ENCODE data around the gene PRR5. TPM values are rescaled to one million over a fixed set of nuclear protein-coding genes. Genes with fewer than 3 reads are reported as not detected.

Gene PRR5
- total and polyA plus RNA-seq, 2 donors (not counting 1 experiment from before 2014, with no cell fraction given): 2.4 to 8.6 TPM

GRCh38 chr22:44676441-44677352 lies 25.3 kb upstream of the PRR5 start:
- Histone ChIP-seq H3K4me2 (ENCODE audit: extremely low read depth, insufficient read depth, low read length) (no peak overlapping the region), H3K4me3 (replicated peaks in 1 of 4; ENCODE audit: control extremely low read depth in 1 of 4, insufficient read depth in 1 of 4, low read depth in 3 of 4, low read length in 4 of 4) (no peak overlapping the region)
- no peak for DNase-seq (ENCODE audit: low read depth in 2 of 2)

GRCh38 chr22:44677353-44677840 lies 24.6 kb upstream of the PRR5 start:
- H3K36me3 ChIP-seq (ENCODE audit: control insufficient read depth, insufficient read depth, low read length): no peaks in the 10 kb centered on the region
- no peak for TF ChIP-seq EZH2 (IDR thresholded peaks at IDR 0.05; ENCODE audit: low read length, missing control alignments)
- TF ChIP-seq CTCF (conservative IDR thresholded peaks at IDR 0.05 in 1 of 2, IDR thresholded peaks at IDR 0.05 in 1 of 2; ENCODE audit: low read depth in 1 of 2, low read length in 2 of 2): no peak
- no peak overlapping the region for H3K27ac ChIP-seq (ENCODE audit: insufficient read depth, low read length)
- H3K9ac ChIP-seq (ENCODE audit: insufficient read depth, low read length): no peak overlapping the region
- DNase-seq (ENCODE audit: low read depth in 2 of 2): no peak
- H3K79me2 ChIP-seq (ENCODE audit: control insufficient read depth, insufficient read depth, low read length): no peaks in the 10 kb centered on the region
- no peaks in the 10 kb centered on the region for H3K9me3 ChIP-seq (ENCODE audit: control insufficient read depth, insufficient read depth, low read depth, low read length)
- no peak overlapping the region for H3K4me3 ChIP-seq (replicated peaks in 1 of 4; ENCODE audit: control extremely low read depth in 1 of 4, insufficient read depth in 1 of 4, low read depth in 3 of 4, low read length in 4 of 4)
- H2AFZ ChIP-seq (ENCODE audit: low read length): no peak overlapping the region
- H4K20me1 ChIP-seq (ENCODE audit: control insufficient read depth, extremely low read depth, insufficient read depth, low read length): no peaks in the 10 kb centered on the region
- H3K4me2 ChIP-seq (ENCODE audit: extremely low read depth, insufficient read depth, low read length): no peak overlapping the region
- no peaks in the 10 kb centered on the region for H3K27me3 ChIP-seq (ENCODE audit: control insufficient read depth, insufficient read depth, low read length)
- no peaks in the 10 kb centered on the region for H3K4me1 ChIP-seq (ENCODE audit: control insufficient read depth, extremely low read depth, insufficient read depth, low read length)

More at GRCh38 chr22:44676441-44677352, 25.3 kb upstream of the PRR5 start:
- Histone ChIP-seq H3K36me3 (ENCODE audit: control insufficient read depth, insufficient read depth, low read length) (no peaks in the 10 kb centered on the region), H3K9me3 (ENCODE audit: control insufficient read depth, insufficient read depth, low read depth, low read length) (no peaks in the 10 kb centered on the region), H3K79me2 (ENCODE audit: control insufficient read depth, insufficient read depth, low read length) (no peaks in the 10 kb centered on the region), H3K27me3 (ENCODE audit: control insufficient read depth, insufficient read depth, low read length) (no peaks in the 10 kb centered on the region), H3K27ac (ENCODE audit: insufficient read depth, low read length) (no peak overlapping the region), H3K4me1 (ENCODE audit: control insufficient read depth, extremely low read depth, insufficient read depth, low read length) (no peaks in the 10 kb centered on the region), H3K9ac (ENCODE audit: insufficient read depth, low read length) (no peak overlapping the region), H4K20me1 (ENCODE audit: control insufficient read depth, extremely low read depth, insufficient read depth, low read length) (no peaks in the 10 kb centered on the region), H2AFZ (ENCODE audit: low read length) (no peak overlapping the region)
- TF ChIP-seq EZH2 (IDR thresholded peaks at IDR 0.05; ENCODE audit: low read length, missing control alignments) (no peak), CTCF (conservative IDR thresholded peaks at IDR 0.05 in 1 of 2, IDR thresholded peaks at IDR 0.05 in 1 of 2; ENCODE audit: low read depth in 1 of 2, low read length in 2 of 2) (no peak)

DNA sequence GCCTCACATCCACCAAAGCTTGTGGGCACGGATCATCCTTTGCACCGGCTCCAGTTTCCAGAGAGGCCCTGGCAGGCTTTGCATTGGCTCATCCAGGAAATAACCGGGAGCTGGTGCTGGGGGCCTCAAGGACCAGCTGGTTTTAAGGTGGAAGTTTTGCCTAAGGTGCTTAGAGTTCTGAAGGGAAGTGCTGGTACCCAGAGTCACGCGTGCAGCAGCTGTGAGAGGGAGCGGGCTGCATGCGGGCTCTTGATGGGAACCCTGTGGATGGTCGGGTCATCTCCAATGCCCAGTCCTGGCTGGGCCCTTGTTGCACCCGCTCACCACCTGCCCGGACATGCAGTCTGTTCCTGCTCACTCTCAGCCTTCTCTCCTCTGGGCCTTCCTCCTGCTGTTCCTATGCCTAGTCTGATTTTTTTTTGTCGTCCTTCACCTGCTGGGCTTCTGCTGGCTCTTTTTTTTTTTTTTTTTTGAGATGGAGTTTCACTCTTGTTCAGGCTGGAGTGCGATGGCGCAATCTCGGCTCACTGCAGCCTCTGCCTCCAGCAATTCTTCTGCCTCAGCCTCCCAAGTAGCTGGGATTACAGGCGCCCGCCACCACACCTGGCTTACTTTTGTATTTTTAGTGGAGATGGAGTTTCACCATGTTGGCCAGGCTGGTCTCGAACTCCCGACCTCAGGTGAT lies 24.0 kb upstream of the PRR5 start:
- Histone ChIP-seq H3K36me3 (ENCODE audit: control insufficient read depth, insufficient read depth, low read length) (no peaks in the 10 kb centered on the region), H4K20me1 (ENCODE audit: control insufficient read depth, extremely low read depth, insufficient read depth, low read length) (no peaks in the 10 kb centered on the region), H3K79me2 (ENCODE audit: control insufficient read depth, insufficient read depth, low read length) (no peaks in the 10 kb centered on the region), H3K4me2 (ENCODE audit: extremely low read depth, insufficient read depth, low read length) (no peak overlapping the region), H3K9ac (ENCODE audit: insufficient read depth, low read length) (no peak overlapping the region), H3K27ac (ENCODE audit: insufficient read depth, low read length) (no peak overlapping the region), H3K4me1 (ENCODE audit: control insufficient read depth, extremely low read depth, insufficient read depth, low read length) (no peaks in the 10 kb centered on the region), H3K4me3 (replicated peaks in 1 of 4; ENCODE audit: control extremely low read depth in 1 of 4, insufficient read depth in 1 of 4, low read depth in 3 of 4, low read length in 4 of 4) (no peak overlapping the region), H3K9me3 (ENCODE audit: control insufficient read depth, insufficient read depth, low read depth, low read length) (no peaks in the 10 kb centered on the region), H2AFZ (ENCODE audit: low read length) (no peak overlapping the region), H3K27me3 (ENCODE audit: control insufficient read depth, insufficient read depth, low read length) (no peaks in the 10 kb centered on the region)
- DNase-seq (ENCODE audit: low read depth in 2 of 2): no peak
- no peak for TF ChIP-seq CTCF (conservative IDR thresholded peaks at IDR 0.05 in 1 of 2, IDR thresholded peaks at IDR 0.05 in 1 of 2; ENCODE audit: low read depth in 1 of 2, low read length in 2 of 2)
- no peak for TF ChIP-seq EZH2 (IDR thresholded peaks at IDR 0.05; ENCODE audit: low read length, missing control alignments)
